HG03097 (cell line): Measurements from ENCODE around the gene GRIK2.

ENCODE experiments used
- ATAC-seq: cut with Tn5 transposase; IDR thresholded peaks from one replicate; pipeline ENCODE4 v1.9.1; 2021; ENCODE audit not compliant: unreplicated experiment, low FRiP score

The GRIK2 gene

DNA sequence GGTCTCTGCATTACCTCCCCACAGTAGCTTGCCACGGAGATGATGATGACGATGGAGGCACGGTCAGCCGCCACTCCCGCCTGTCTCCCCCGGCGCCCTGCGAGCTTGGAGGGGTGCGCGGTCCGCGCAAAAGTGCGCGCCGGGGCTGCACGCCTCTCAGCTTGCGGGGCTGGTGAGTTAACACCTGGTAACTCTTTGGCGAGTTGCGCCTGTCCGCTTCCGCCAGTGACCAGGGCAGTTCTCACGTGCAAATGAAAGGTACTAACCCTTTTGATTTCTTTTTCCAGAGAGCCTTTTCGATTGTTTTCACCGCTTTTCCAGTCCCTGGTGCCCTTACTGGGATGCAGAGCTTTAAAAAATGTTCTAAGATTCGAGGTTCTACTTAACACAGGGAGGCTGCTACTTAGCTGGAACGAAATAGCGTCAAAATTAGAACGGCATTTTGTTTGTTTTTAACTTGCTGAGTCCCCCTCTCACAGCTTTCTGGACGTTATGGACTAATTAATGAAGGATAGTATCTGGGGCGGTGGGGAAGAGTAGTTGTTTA lies 6.2 kb downstream of the GRIK2 start:
- no peak for ATAC-seq

DNA sequence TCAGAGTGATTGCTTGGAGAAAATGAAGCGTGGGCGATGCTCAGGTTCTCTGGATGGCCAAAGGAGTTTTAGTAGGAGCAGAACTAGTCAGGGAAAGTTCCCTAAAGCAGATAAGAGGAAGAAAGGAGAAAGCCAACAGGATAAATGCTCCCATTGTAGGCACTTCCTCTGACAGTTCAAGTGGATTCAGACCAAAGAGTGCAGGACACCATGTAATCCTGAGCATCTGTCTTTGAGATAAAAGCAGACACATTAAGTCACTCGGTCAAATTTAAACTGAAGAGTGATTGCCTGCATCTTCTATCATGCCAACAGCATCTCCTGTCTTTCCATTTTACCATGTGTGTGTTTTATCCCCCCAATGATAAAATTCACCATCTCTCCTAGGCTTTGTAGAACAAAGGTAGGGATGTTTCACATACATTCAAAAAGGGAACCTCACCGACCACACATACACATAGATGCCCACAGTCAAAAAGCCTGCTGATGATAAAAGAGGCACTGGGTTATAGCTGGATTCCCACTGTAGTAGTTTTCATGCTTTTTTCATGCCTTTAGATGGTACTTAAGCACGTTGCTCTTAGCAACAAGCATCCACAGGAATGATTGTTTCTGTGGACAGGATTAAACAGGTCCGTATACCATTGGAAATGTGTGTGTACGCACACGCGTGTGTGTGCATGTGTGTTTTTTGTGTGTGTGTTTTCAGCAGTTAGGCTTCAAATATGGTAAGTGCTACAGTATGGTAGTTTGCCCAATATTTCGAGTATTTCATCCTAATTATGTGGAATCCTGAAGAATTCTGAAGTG lies 7.0 kb downstream of the GRIK2 start:
- ATAC-seq: no peak

DNA sequence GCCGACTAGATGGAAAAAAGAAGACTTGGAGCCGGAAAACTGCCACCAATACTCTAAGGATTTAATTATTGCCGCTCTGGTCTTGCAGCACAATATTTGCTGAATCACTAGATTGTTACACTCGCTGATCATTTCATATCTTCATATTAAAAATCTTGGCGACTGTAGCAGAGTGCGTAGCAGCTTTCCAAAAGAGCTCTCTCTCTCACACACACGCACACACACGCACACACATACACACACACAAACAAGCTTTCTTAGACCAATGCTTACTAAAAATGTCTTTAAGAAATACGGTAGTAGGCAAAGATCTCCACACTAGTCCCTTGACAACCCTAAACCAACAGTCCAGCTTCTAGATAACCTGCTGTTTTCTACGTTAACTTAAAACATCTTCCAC lies 7.7 kb downstream of the GRIK2 start:
- ATAC-seq: no peak

DNA sequence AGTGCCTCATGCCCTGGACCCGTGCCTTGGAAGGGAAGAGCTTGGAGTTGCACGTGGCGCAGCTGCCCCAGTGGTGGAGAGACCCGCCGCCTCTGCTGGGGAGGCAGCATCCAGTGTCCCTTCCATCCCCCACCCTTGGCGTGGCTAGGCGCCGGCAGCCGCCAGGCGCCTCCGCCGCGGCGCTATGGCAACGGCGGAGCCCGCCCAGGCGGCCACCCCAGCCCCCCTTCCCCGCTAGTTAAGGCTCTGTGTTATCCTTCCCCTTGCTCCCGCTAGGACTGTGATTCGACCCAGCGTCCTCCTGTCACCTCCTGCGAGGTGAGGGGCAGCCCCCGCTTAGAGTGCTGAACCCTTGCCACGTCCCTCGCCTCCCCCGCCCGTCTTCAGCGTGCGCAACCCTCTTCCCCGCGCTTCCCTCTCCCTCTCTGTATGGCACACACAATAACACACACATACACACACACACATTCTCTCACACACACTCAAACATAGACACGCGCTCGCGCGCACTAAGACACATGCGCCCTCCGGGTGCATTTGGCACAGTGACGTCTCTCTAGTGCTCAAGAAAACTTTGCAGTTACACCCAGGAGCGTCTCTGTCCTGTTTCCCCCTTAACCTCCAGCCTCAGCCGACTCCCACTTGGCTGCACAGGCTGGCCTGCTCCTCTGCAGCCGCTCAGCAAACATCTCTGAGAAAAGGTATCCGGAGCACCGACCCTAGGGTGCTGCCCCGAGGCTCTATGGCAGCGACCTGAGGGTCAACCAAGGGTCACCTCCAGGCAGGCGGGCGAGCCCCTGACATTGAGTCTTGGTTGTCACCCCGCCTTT lies 8.5 kb downstream of the GRIK2 start:
- ATAC-seq: no peak

DNA sequence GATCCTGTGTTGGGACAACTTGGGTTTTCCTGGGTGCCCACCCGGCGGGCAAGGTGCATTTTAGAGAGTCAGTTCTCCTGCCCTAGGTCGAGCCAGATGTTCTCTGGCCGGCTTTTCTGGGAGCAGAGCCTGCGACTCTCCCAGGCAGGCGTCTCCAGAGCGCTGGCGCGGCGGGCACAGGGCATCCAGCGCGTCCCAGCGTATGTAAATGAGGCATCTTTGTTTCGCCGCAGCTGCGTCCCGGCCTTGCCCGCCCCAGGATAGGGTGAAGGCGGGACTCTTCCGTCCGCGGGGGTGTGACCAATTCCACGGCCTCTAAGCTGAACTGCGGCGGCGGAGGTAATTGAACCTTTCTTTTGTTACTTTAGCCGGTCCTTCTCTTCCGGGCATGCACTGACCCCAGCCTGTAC lies 9.1 kb downstream of the GRIK2 start:
- no peak for ATAC-seq

DNA sequence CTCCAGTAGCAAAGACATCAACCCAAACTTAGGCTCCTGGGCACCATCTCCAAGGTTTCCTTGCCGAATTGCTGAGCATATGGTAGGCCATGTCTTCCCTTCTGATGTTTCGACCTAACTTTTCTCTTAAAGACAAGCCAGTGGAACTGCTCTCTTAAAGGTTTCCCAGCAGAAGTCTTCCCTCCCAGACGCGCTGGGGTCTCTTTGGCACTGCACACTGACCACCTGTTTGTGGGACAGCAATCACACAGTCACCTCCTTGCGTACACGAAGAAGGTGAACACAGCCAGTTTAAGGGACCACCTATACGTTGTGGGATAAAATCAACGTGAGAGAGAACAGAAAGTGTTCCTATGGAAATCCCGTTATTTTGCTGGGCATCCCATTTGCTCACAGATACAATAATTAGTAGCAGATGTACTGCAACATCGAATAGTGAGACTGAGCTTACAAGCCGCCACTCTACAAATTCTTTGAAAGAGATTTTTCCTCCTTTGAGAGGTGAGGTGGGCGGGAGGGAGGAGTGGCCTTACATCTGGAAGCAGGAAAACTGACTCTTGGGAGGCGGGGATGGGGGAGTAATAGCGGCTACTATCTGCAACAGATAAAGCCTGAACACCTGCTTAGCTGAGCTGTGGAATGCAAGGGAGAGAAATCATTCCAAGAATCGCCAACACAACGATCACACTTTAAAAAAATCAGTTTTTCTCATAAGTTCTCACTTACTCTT lies 9.9 kb downstream of the GRIK2 start:
- ATAC-seq: no peak

DNA sequence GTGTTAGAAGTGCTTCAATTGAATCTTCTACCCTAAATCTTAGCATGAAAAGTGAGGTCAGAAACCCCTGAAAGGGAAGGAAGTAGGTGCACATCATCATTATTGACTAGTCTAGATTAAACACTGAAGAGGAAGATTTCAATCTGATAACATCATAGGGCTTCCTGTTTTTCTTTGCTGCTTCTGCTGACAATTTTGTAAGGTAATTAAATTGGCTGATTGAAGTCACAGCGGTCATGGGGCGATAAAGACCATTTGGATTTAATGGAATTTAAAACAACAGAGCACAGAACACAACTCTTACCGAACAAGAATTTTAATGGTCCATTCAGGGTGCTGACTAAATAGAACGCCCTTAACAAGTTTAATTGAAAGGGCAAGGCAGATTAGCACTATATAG lies 11.3 kb downstream of the GRIK2 start:
- no peak for ATAC-seq

DNA sequence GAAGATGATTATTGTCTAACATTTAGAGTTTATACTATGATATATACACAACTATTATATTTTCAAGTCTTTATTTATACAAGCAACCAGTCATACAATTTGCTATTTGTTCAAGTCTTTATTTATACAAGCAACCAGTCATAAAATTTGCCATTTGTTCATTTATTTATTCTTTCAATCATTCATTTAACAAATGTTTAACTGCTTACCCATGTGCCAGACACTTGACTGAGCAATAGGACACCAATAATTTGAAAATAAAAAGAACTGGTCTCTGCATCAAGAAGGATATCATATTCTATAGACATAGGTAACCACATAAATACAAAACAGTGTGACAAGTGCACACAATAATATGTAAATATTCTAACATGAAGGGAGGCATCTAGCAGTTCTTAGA lies 20.3 kb downstream of the GRIK2 start:
- no peak for ATAC-seq

DNA sequence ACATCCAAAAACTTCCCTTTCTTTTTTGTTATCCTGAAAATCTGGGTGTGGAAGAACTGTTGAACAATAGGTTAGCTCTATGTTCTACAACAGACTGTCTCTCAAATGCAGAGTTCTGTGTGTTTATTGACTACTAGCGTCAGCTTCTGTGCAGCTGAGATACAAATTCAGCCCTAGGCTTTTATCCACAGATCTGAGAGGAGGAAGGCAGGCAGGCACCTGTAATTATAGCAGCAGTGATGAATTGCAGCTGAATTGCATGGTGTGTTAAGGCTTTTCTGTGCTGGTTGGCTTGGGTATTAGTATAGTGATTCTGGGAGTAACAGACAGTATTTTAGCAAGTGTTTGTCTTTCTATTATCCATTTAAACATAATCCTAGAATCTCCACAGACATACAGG lies 24.4 kb downstream of the GRIK2 start:
- ATAC-seq: no peak

DNA sequence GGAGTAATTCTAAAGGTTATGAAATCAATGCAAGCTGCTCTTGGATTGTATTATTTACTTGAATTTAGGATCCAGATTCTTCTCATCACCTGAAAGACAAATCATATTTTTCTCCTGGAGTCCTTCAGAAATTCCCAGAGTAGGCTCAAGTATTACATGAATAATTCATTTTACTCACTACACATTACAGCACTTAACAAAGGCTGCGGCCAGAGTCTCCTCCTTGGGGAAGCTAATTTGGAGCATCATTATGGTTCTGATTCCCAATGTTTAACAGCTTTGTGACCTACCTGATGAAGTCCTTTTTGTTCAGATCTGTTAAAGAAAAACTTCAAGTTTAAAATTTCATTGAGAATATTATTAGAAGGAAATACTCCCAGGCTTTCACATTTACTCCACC lies 28.7 kb downstream of the GRIK2 start:
- no peak for ATAC-seq

DNA sequence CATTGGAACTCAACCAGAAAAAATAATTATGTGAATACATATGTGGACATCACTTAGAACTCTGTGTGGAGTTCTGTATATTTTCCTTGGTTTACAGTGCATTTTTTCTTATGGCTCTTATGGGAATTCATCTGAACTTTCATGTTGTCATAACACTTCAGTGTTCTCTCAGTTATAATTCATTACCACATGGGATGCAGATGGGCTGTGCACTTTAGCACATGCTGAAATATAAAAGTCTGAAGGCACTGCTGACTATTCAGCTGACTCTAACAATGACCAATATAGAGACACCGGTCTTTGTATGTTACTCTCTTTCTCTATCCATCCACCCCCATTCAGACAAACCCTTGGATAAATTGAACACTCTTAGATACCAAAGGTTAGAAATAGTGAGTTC lies 29.3 kb downstream of the GRIK2 start:
- ATAC-seq: no peak

DNA sequence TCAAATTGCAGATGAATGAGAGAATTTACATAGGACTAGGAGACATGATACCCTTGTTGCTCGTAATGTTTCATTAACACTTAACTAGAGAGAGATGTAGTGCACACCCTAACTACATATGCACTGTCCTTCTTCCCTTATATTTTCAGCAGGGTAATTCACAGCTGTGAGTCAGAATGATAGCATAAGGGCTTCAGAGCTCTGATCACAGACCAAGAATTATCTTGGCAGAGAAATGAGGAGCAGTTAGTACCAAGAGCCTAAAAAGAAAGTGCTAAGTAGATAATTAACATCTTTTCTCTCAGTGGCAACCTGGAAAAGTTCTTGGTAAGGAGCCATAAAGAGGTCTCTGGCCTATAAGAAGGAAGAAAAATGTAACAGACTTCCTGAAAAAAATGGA lies 35.8 kb downstream of the GRIK2 start:
- no peak for ATAC-seq

DNA sequence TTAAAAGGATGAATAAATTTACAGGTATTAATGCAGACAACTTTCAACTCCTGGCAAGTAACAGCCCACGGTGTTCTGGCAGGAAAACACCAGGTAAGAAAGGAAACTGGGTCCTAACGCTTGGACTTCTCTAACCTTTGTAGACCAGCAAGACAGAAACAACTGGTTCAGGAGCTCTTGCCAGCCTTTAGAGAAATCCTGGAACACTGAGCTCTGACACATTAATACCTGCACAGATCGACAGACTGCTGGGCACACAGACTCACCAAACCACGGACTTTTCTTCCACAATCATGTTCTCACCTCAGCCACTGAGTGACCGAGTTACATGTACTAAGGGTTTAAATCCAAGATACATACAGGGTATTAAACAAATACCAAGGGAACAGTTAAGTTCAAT lies 36.3 kb downstream of the GRIK2 start:
- no peak for ATAC-seq

DNA sequence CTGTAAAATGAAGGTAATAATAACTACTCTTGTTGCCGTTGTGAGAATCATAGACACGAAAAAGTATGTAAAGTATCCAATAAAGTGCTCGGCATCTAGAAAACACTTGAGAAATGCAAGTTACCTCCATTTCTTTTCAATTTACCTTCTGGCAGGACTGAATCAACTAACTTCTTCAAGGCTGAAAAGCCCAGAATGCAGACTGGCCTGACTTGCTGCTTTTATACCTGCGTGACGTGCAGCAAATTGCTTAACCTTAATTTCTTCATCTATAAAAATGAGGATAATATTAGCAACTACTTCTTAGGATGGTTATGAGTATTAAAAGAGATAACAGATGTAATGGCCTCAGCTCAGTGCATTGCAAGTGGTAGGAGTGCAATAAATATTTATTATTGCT lies 39.6 kb downstream of the GRIK2 start:
- no peak for ATAC-seq

DNA sequence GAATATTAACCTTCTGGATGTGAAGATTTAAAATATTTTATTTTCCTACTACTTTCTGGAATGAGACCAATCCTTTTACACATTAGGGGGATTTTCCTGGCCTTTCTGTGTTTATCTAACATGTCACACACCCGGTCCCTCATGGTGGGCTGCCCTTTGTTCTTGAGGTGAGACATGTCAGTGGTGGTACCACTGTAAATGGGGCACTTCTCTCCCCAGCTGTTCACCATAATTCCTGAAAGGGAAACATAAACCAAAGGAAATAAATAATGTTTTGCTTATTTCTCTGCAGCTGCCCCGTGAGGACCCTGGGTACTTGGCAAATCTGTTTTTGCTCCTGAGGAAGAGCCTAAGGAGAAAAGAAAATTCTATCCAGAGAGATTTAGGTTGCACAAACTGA lies 41.1 kb downstream of the GRIK2 start:
- ATAC-seq: no peak

DNA sequence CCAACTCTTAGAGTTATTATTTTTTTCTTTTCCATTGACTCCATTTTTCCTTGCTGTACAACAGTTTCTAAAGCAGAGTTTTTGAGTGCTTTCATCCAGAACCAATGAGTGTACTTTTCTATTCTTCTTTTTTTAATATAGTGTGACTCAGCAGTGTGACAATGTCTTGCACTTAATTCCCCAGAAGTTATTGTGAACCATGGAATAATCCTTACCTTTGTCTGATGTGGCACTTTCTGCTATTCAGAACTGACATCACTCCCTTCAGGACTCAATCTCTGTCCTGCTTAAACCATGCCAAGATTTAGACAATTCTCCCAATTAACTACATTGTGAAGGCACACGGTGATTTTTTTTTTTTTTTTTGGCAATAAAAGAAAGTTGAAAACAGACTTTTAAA lies 41.5 kb downstream of the GRIK2 start:
- no peak for ATAC-seq

DNA sequence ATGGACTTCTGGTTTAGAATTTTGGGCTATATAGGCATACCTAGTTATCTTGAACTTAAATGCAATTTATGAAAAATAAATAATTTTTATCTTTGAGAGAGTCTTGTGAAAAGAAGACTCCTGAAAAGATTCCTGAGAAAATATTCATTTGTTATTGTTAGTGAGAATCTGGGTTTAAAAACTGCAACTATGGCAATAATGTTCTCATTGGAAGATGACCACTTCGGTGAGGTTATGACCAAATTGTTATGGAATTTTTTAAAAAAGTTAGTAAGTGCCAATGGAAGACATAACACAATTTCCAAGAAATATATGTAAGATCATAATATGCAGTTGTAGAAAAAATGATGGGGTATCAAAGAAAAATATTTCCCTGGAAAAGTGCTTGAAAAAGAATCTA lies 46.3 kb downstream of the GRIK2 start:
- ATAC-seq: no peak

DNA sequence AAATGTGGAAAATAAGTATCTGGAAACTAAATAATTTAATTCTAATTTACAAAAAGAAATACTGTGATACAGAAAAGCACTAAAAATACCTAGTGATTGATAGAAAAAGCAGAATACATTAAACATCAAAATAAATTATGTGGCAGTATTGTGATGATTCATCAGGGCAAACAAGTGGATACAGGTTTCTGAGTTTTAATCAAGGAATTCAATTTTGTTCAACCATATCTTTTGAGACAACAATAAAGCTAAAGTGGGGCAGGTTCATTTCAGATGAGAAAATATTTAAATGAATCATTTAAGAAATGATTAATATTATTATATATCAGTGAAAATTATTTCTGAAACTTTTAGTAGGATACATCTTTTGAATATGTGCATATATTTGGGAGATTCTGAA lies 49.8 kb downstream of the GRIK2 start:
- no peak for ATAC-seq

DNA sequence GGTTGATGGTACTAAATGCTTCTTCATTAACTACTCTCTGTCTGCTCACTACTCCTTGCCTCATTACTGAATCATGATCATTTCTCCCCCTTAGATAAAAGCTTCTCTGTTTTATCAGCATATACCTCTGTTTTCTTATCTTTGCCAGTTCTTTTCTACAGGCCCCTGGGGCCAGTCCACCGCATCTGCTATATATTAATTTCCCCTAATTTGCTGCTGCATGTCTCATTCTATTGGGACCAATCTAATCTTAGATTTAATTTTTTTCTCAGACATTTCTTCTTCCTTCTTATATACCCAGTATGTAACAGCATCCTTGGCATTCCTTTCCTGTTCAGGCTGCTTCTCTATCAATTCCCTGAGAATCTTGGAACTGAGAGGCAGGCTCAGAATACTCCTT lies 51.2 kb downstream of the GRIK2 start:
- ATAC-seq: no peak

DNA sequence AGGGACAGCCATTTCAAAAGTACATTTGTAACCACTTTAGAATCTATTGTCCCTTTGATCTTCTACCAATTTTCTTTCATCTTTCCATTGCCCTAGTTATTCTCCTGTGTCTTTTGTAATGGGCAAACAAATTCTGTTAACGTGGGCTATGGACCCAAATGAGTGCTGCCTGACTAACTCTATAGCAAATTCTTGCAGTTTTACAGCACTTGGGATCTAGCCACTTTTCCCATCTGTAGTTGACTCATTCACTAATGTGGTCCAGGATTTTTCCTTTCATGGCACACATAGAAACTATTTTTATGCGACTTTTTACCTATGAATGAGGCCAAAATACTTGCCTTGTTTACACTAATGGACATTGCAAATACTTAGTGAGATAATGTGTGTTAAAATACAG lies 52.0 kb downstream of the GRIK2 start:
- ATAC-seq: no peak

DNA sequence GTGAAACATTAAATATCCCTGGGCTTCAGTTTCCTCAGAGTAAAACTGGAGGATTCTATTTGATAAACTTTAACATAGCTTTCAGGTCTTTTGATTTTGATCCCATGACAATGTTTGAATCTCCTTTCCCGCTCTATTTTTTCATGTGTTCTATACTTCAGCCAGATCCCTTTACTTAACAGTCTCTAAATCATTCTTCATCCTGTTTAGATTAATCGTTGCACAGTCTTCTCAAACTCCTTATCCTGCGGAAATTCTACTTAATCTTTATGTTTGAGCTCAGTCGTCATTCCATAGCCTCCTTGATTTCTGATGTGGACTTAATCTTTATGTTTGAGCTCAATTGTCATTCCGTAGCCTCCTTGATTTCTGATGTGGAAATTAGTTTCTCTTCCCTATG lies 57.4 kb downstream of the GRIK2 start:
- no peak for ATAC-seq
